ENCODE measurements around the gene ZMIZ1.
"Not testable (repeated sequence)": the region's sequence is repeated elsewhere in the genome, so short reads cannot be mapped to it uniquely, and the experiment has no call there.

ZMIZ1 gene

GRCh38 chr10:79332610-79333315 lies 264.0 kb downstream of the ZMIZ1 start:
- not testable (repeated sequence) for DNase-seq

DNA sequence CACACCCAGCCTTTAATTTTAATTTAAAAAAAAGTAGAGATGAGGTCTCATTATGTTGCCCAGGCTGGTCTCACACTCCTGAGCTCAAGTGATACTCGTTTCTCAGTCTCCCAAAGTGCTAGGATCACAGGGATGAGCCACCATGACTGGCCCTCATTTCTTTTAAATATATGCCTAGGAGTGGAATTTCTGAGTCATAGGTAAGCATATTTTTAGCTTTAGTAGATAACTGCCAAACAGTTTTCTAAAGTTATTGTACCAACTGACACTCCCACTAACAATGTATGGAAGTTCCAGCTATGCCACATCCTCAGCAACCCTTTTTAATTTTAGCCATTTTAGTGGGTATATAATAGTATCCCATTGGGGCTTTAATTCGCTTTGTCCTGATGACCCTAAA lies 264.7 kb downstream of the ZMIZ1 start:
- DNase-seq, result no peak

DNA sequence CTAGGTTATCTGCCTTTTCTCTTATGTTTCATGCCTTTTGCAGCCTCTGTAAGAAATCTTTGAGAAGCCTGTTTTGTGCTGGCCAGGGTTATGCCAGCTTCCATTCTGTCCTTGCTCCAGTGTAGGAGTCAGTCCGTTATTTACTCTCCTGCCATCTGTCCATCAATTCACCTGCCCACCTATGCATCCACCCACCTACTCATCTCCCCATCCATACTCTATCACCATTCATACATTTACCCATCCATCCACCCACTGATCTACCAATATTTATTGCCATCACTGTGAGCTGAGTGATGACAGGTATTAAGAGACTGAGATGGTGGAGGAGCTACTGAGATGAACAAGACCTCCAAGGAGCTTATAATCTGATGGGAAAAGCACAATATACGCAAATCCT lies 265.8 kb downstream of the ZMIZ1 start:
- DNase-seq, result no peak

- DNase-seq, result no peak
These were observed 266.3 kb downstream of the ZMIZ1 start for GRCh38 chr10:79335094-79335469.

- no peak for DNase-seq
These were observed 266.9 kb downstream of the ZMIZ1 start for GRCh38 chr10:79335470-79336235.

DNA sequence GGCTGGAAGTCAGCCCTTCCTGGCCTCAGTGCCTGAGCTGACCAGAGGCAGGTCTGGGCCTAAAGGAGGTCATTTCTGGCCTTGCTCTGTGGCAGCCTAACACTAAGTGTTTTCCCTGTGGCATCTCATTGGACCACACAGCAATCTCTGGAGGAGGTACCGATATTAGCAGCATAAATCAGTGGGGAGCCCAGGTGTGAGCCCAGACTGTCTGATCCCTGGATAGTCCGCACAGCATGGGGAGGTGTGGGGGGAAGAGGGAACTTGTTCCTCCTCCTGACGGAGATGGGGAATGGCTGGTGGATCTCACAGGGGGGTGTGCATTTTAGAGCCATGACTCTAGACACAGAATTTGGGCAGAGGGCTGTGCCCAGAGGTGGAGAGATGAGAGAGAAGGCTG lies 267.5 kb downstream of the ZMIZ1 start:
- no peak for DNase-seq

DNA sequence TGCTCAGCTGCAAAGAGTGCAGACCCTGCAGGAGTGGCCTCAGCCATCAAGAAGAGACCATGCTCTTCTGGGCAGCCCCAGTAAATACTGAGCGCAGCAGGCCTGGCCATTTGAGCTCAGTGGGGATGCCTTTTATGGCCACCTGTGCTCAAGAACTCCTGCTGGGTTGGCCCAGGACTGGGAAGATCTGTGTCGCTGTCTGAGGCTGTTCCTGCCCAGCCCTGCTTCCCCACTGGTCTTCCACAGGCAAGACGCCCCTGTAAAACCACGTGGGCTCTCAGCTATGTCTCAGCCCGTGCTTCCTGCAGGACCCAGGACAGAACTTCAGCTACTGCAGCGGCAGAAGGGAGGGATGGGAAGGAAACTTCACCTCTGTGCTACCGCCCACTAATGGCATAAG lies 268.0 kb downstream of the ZMIZ1 start:
- DNase-seq, result no peak

GRCh38 chr10:79337783-79338469 lies 269.2 kb downstream of the ZMIZ1 start:
- DNase-seq, result not testable (repeated sequence)

GRCh38 chr10:79339266-79339665 lies 270.5 kb downstream of the ZMIZ1 start:
- DNase-seq, result no peak

- no peak for DNase-seq
These were observed 272.0 kb downstream of the ZMIZ1 start for GRCh38 chr10:79340646-79341244.

GRCh38 chr10:79342295-79342761 lies 273.6 kb downstream of the ZMIZ1 start:
- DNase-seq, result no peak

GRCh38 chr10:79342811-79343561 lies 274.2 kb downstream of the ZMIZ1 start:
- no peak for DNase-seq

DNA sequence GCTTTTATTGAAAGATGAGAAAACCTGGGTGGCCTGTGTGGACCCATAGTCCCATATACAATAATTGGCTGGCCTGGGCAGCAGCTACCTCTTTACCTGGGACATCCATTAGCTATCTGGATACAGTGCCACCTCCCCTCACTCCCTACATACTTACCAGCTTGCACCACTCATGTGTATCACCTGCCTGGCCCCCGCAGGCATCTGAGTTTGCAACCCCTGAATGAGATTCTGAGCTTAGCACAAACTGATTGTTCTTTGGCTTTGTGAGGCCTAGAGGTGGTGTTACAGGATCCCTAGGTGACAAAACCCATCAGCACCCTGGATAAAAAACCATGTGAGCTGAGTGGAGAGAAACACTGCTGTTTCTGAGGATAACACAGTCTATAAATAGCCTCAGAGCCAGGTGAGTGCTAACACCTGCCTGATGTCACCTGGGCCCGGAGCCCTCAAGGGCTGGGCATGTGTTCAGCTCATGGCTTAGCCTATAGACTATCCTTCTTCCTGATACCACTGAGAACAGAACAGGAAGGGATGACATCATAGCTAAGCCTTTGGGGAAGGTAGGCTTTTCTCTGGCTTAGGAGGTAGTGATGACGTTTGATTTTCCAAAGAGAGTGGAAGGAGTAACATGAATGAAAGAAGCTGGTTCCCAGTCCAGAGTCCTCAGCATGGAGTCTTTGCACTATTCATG lies 275.9 kb downstream of the ZMIZ1 start:
- DNase-seq, result no peak

DNA sequence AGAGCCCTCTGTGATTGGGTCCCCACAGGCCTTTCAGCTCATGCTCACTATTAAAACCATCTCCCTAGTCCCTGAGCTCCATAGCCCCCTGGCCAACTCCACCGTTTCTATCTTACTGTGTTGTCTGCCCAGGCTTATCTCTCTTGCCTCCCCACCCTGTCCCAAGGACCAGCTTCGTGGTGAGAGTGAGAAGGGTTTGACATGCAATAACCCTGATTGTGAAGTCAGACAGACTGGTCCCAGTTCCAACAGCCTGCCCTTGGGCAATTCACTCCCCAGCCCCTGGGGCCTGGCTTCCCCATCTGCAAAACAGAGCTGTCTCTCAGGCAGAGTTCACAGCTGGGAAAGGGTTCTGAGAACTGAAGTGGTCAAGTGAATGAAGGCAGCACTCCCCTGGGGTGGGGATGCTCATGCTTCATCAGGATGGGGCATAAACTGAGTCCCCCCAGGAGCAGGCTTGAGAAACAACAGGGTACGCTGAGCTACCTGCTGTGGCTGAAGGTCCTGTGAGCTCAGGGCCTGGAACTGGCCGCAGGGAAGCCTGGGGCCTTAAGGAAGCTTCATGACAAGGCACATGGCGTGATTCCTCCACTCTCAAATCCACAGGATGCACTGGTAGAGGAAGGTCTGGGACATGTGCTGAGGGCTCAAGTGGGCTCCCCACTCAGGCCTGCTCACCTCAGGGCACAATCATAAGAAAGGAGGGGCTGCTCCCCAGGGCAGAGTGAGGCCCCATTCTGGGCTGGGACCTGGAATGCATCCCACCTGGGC lies 276.7 kb downstream of the ZMIZ1 start:
- no peak for DNase-seq

- DNase-seq, result no peak
These were observed 277.2 kb downstream of the ZMIZ1 start for GRCh38 chr10:79346012-79346340.

DNA sequence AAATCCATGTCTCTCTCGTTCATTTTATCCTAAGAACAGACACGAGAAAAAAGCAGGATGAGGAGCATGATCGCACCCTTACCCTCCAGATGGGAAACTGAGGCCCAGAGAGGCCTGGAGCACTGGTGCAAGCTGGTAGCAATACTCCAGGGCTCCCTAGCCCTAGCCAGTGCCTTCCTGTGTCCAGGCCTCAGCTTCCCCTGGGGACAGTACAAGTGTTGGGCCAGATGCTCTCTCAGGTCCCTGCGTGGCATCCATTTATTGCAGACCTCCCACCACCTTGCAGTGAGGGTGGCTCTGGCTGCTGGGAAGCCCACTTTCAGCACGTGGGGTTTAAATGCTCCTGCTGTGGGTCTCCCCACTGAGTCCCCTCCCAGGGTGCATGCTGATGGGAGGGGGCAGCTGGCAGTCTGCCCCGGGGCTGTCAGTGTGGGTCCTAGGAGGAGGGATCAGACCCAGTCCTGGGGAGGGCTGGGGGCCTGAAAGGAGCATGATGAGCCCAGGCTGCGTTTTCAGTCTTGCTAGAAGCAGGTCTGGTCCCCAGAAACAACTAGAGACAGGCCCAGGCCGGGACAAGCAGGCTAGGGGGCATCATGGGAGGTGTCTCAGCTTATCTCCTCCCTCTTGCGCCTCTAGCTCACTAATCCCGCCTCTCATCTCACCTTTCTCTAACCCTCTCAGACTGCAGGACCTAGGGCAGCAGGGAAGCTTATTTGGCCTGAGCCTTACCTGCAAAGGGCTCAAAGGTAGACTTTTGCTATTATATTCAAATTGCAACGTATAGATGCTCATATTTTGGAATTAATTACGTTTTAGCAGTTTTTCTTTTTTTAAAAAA lies 277.8 kb downstream of the ZMIZ1 start:
- no peak for DNase-seq

DNA sequence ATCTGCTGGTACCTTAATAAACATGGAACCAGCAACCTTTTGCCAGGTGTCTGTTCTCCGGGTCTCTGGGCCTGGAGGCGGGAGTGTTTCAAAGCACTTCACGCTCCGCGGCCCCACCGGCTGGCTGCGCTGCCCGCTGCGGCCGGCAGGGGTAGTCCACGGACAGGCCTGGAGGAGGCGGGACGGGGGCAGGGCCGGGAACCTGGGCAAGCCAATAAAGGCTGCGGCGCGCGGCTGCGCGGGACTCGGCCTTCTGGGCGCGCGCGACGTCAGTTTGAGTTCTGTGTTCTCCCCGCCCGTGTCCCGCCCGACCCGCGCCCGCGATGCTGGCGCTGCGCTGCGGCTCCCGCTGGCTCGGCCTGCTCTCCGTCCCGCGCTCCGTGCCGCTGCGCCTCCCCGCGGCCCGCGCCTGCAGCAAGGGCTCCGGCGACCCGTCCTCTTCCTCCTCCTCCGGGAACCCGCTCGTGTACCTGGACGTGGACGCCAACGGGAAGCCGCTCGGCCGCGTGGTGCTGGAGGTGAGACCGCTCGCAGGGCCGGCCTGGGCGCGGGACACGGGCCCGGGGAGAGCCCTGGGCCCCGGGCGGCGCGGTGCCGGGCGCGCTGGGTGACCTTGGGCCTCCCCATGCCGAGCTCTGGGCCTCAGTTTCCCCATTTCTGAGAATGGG lies 278.6 kb downstream of the ZMIZ1 start, which contains the start of gene PPIF:
PPIF (plus strand) TSS at position 244 of the 668 bp plus-strand sequence; CDS start at position 324, 80 bp downstream.
- peak; percentile 82 for DNase-seq

- DNase-seq, result no peak
These were observed 279.3 kb downstream of the ZMIZ1 start for GRCh38 chr10:79347894-79348639.

GRCh38 chr10:79348640-79348988 lies 279.8 kb downstream of the ZMIZ1 start:
- no peak for DNase-seq
